ENCODE results near the gene PLXNB3. TPM values are rescaled to one million over a fixed set of nuclear protein-coding genes. Genes with fewer than 3 reads are reported as not detected.
"Not testable (repeated sequence)": the region's sequence is repeated elsewhere in the genome, so short reads cannot be mapped to it uniquely, and the experiment has no call there.

The PLXNB3 gene
- total RNA-seq: 7.6 TPM
- long read RNA-seq, partial matches to known transcripts: 2 of 8 reads
- long read RNA-seq, other reads (novel, unspliced or antisense): 6 of 8 reads

DNA sequence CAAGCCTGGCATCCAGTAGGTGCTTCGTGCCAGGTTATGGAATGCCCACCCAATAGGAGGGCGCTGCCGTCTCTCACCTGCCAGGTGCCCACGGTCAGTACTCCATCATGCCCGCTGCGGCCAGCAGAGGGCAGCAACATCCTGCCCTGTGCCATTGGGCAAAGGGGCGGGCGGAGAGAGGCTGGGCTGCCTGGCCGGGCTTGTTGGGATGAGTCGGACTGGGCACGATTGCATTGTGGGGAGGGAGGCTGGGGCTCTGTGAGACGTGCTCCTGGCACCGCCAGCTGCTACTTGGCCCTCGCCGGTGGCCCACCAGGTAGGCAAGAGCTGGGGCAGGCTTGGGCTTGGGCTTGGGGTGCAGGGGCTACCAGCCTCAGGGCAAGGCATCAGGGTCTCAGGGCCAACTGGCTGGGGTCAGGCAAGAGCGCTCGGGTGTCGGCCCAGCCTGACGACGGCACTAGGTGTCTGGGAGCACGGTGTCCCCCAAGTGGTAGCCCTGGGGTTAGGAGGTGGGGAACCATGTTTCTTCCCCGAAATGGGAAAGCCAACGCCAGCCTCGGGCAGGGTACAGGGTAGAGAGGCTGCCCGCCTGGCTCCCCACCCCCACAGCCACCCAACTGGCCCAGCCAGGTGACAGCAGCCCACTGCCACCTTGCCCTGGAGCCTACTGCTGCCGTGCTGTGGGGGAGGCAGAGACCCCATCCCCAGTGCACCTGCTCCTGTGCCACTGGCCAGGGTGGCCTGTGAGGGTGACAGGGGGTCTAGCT, at the start of gene PLXNB3:
TSS of gene PLXNB3 (plus strand) at position 261 of the 767 bp plus-strand sequence. CDS start 1,287 bp downstream, outside the sequence.
- DNase-seq (ENCODE audit: low spot score): peak; percentile 93
- intact Hi-C loops (cut with DNase I): loop anchor here (2.0 kb wide), 1 partner anchor 189 kb away; no protein-coding TSS in a partner anchor

DNA sequence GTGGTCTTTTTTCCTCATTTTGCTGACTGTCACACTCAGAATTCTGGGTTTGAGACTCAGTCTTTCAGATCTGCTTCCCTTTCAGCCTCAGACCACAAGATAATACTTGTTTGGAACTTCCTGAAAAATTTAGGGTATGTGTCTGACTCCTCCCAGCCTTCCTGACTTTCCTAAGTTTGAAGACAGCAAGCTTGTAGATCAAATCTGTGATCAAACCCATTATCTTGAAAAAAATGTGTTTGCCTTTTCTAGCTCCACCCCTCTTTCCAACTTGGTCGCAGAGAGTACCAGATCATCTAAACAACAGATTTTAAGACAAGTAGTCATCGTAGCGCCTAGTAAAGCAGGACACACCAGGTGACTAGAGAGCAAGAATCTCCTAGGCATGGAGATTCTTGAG, 49.8 kb upstream of the PLXNB3 start:
- DNase-seq (ENCODE audit: low spot score): no peak
- intact Hi-C loops (cut with DNase I): no loop called here

DNA sequence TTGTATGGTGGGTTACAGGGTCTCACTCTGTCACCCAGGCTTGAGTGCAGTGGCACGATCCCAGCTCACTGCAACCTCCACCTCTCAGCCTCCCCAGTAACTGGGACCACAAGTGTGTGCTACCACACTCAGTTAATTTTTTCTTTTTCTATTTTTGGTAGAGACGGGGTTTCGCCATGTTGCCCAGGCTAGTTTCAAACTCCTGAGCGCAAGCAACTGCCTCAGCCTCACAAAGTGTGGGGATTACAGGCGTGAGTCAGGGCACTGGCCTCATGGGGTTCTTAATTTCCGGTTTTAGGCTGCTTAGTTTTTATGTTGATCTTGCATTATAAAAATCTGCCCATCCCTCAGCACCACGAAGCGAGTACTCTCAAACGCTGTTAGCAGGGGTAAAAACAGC, 46.6 kb upstream of the PLXNB3 start:
- intact Hi-C loops (cut with DNase I): no loop called here
- DNase-seq (ENCODE audit: low spot score): no peak

DNA sequence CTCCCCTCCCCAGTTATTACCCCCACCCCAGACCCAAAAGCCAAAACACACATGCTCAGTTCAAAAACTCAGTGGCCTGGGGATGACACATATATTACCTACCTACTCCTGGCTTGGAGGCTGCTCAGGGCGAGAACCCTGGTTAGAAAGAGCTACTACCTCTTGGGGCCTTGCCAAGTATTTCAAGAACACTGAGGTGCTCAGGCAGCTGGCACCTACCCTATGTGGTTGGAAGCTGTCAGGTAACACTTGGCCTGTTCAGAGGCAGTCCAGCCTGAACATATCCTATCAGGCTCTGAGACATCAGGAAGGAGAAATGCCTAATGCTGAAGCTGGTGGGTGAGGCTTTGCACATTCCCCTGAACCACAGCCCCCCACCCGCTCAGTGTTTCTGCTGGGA, 44.8 kb upstream of the PLXNB3 start:
- intact Hi-C loops (cut with DNase I): no loop called here
- DNase-seq (ENCODE audit: low spot score): no peak

DNA sequence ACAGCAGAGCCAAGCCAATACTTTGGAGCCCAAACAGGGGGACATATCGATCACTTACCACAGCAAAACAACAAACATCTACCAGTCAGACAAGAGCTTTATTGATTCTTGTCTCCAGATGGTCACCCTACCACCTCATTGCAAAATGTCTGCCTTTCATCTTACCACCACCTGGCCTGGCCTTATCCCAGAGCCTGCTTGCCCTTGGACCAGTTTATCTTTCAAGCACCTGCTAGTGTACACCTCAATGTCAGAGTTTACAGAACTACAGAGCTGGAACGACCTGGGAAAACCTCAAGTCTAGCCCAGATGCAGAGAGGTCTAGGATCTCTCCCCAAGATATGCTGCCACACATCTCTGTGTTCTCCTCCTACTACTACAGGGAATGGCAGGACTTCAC, 44.3 kb upstream of the PLXNB3 start:
- intact Hi-C loops (cut with DNase I): loop anchor here (5.0 kb wide), 1 partner anchor 112 kb away; no protein-coding TSS in a partner anchor
- no peak for DNase-seq (ENCODE audit: low spot score)

DNA sequence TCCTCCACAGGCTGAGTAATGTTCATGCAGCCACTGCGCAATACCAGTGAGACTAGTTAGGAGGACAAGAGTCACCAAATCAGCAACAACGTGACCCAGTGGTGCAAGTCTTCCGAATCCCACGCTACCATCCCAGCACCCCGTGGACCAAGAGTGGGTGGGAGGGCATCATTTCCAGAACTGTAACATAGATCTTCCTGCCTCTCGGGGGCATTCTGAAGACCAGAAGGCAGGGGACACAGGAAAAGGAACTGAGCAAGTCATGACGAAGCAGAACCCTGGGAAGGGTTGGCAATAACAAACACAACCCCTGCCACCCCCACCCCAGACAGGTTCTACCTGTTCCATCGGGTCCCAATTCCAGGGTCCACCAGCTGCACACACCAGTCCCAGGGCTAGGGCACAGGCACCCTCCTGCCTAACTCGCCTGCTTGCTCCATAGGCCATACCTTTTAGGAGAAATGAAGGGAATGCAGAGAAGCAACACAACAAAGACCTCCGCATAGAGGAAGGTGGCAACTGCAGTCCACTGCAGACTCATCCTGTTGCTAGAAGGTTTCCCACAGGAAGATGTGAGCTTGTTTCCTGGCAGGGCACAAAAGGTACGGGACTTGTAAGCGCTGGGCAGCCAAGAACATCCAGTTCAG, 41.2 kb upstream of the PLXNB3 start:
- intact Hi-C loops (cut with DNase I): loop anchor here (5.0 kb wide), 1 partner anchor 116 kb away; no protein-coding TSS in a partner anchor
- no peak for DNase-seq (ENCODE audit: low spot score)

DNA sequence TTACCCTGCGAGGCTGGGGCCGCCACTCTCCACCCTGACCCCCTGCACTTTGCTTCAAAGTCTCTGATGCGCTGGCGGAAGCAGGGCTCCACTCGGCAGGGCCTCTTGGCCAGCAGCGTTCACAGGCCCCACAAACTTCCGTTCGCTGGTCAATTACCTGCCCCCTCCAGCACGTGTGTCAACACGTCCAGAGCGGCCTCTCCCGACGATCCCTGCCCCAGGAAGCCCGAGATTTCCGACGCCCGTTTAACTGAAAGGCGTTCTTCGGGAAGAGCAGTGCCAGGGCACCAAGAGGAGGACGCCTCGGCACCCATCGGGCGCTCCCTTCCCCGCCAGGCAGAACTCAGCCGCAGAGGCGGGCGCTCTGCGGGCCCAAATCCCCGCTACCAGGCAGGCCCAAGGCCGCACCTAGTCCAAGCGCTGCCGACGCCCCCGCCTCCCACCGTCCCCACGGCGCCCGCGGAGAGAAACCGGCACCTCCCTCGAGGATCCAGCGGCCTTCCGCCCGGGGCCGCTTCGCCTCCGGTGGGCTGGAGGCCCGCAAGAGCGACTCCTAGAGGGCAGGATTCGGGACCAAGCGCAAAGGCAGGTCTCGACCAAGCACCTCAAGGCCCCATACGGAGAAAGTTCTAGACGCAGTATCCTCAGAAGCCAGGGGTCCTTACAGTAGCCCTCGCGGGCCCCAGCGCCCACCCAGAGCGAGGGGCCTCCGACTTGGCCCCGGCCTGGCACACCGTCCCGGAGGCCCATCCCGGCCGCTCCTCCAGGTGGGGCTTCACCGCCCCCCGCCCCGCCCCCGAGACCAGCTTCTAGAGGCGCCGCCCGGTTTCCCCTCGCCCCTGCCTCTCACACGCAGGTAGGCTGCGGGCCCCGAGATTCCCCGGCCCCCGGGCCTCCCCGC, 40.4 kb upstream of the PLXNB3 start:
- no peak for DNase-seq (ENCODE audit: low spot score)
- intact Hi-C loops (cut with DNase I): loop anchor here (5.0 kb wide), 1 partner anchor 116 kb away; no protein-coding TSS in a partner anchor

DNA sequence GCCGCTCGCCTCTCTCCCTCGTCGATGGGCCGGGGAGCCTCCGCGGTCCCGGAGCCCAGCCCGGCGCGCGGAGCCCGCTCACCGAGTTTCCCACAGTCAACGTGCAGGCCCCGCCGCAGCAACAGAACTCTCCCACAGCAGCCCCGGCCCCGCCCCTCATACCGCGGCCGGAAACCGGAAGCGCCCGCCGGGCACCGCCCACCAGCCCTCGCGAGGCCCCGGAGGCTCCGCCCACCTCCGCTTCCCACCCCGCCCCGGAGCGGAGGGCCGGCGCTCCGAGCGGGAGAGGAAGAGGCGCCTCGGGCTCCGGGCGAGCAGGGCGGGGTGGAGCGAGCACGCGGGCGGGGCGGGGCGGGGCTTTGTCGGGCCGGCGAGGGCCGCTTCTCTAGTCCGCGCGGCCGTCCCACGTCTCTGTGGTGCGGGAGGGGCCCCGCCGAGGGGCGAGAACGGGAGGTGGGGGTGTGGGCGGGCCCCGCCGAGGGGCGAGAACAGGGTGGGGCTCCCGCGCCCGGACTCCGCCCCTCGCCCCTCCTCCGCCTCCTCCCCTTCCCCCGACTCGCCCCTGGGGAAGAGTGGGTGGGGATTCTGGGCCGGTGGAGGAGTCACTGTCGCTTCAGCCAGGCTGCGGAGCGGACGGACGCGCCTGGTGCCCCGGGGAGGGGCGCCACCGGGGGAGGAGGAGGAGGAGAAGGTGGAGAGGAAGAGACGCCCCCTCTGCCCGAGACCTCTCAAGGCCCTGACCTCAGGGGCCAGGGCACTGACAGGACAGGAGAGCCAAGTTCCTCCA, 39.6 kb upstream of the PLXNB3 start, which contains the start of the genes ABCD1 and BCAP31:
TSS of gene ABCD1 (plus strand) at position 605 of the 787 bp plus-strand sequence. CDS start 411 bp downstream, outside the sequence.
TSS of gene BCAP31 (minus strand) at position 136 of the 787 bp plus-strand sequence. CDS start 1,143 bp downstream, outside the sequence.
- peak; percentile 94 for DNase-seq (ENCODE audit: low spot score)
- intact Hi-C loops (cut with DNase I): loop anchor here (5.0 kb wide), 1 partner anchor 117 kb away; no protein-coding TSS in a partner anchor

DNA sequence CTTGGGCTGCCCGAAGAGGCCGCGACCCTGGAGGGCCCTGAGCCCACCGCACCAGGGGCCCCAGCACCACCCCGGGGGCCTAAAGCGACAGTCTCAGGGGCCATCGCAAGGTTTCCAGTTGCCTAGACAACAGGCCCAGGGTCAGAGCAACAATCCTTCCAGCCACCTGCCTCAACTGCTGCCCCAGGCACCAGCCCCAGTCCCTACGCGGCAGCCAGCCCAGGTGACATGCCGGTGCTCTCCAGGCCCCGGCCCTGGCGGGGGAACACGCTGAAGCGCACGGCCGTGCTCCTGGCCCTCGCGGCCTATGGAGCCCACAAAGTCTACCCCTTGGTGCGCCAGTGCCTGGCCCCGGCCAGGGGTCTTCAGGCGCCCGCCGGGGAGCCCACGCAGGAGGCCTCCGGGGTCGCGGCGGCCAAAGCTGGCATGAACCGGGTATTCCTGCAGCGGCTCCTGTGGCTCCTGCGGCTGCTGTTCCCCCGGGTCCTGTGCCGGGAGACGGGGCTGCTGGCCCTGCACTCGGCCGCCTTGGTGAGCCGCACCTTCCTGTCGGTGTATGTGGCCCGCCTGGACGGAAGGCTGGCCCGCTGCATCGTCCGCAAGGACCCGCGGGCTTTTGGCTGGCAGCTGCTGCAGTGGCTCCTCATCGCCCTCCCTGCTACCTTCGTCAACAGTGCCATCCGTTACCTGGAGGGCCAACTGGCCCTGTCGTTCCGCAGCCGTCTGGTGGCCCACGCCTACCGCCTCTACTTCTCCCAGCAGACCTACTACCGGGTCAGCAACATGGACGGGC, 38.8 kb upstream of the PLXNB3 start:
- intact Hi-C loops (cut with DNase I): no loop called here
- DNase-seq (ENCODE audit: low spot score): no peak

DNA sequence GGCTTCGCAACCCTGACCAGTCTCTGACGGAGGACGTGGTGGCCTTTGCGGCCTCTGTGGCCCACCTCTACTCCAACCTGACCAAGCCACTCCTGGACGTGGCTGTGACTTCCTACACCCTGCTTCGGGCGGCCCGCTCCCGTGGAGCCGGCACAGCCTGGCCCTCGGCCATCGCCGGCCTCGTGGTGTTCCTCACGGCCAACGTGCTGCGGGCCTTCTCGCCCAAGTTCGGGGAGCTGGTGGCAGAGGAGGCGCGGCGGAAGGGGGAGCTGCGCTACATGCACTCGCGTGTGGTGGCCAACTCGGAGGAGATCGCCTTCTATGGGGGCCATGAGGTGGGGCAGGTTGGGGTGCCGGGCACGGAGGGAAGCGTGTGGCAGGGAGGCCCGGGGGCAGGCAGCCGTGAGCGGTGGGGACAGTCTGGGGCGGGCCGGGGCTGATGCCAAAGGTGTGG, 38.2 kb upstream of the PLXNB3 start:
- intact Hi-C loops (cut with DNase I): no loop called here
- DNase-seq (ENCODE audit: low spot score): no peak

DNA sequence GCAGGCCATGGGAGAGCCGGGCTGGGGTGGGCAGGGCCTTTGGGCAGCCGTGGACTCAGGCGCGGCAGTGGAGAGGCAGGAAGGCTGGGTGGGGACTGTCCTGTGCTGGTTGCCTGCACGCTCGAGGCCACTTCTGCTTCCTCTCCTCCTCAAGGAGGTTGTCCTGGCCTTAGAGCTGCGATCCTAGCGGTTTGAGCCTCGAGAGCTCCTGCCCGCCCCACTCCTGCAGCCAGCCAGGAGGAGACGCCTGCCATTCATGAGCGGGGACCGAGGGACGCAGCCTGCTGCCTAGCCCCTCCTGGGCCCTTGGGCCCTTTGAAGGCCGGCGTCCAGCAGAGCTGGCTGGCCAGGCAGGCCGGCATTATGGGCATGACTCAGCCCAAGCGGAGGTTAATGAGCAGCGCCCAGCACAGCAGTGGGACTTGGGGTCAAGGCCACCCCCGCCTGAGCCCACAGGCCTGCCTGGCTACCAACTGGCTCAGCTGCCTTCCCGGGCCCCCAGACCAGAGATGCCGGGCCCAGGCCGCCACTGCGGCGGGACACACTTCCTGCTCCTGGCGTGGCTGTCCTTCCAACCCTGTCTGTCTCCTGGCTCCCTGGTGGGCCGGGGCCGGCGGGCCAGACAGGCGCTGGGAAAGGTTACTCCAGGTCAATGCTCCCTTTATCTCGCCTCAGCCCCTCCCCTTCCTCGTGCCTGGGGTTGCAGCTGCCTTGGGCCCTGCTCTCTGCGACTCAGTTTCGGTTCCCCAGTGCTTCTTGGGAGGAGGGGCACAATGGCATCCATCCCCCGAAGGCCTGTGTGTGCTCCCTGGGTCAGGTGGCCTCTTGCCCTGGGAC, 37.5 kb upstream of the PLXNB3 start:
- DNase-seq (ENCODE audit: low spot score): no peak
- intact Hi-C loops (cut with DNase I): no loop called here

DNA sequence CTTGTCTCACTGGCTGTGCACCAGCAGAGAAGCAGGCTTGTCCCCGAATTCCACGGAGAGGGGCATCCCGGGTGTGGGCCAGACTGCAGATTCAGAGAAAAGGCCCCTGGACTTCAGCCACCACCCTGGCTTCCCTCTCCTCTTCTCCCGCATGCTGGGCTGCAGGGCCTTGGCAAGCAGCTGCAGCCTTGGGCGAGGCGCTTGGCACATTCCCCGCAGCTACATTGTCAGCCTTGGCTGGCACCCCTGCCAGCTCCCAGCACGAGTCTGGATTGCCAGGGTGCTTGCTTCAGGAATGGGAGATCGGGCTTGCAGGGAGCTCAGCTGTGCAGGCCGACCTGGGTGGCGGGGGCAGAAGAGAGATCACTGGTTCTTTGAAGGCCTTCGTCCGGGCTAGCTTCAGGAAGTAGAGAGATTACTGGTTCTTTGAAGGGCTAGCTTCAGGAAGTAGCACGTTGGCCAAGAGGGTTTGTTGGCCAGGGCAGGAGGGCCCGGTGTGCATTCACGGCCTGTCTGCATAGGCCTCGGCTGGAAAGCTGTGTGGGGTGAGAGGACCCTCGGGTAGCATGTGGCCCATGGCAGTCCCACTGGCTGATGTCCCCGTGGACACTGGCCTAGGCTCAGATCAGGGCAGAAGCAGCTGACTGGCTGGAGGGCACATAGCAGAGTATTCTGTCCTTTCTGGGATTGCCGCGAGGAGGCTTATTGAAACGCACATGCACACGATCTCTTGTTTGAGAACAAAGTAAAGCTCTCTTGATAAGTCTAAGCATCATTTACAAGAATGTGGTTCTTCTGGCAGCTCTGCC, 36.7 kb upstream of the PLXNB3 start:
- no peak for DNase-seq (ENCODE audit: low spot score)
- intact Hi-C loops (cut with DNase I): no loop called here

DNA sequence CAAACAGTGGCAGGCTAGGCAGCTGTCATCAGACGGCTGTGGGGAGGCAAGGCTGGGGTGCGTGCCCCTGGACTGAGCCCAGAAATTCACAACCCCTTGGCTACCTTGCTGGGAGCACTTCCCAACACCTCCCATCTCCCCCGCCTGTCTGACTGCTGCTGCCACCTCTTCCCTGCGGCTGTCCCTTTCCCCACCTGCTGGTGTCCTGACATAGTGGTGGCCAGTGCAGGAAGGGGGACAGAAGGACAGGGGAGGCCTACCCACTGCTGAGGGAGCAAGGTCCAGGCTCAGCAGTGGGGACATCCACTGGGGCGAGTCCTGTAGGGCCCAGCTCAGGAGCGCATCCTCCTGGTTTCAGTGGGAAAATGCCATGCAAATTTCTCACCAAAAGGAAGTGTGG, 36.0 kb upstream of the PLXNB3 start:
- intact Hi-C loops (cut with DNase I): no loop called here
- DNase-seq (ENCODE audit: low spot score): no peak

DNA sequence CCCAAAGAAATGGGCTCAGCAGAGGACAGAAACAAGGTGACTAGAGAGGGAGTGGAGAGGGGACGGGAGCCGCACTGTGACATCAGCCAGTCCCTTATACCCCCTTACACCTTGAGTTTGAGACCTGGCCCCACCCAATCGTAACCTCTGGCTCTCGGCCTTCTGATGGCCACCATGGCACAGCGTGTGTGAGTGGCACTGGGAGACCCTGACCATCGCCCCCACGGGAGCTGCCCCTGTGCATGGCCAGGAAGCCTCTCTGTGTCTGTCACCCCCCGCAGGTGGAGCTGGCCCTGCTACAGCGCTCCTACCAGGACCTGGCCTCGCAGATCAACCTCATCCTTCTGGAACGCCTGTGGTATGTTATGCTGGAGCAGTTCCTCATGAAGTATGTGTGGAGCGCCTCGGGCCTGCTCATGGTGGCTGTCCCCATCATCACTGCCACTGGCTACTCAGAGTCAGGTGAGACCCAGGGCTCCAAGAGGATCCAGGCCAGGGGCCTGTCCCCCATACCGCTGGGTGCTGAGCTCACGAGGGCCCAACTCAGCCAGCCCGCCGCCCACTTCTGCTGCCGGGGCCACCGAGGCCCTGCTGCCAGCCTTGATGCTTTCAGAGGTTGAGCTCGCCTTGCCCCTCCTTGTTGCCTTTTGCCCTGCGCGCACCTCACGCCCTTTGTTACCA, 35.0 kb upstream of the PLXNB3 start:
- intact Hi-C loops (cut with DNase I): no loop called here

DNA sequence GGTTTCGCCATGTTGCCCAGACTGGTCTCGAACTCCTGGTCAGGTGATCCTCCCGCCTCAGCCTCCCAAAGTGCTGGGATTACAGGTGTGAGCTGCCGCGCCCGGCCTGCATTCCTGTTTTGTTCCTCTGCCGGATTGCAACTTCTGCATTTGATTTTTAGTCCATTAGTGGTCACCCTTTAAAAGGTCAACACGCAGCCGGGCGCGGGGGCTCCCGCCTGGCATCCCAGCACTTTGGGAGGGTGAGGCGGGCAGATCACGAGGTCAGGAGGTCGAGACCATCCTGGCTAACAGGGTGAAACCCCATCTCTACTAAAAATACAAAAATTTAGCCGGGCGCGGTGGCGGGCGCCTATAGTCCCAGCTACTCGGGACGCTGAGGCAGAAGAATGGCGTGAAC, 33.9 kb upstream of the PLXNB3 start:
- DNase-seq (ENCODE audit: low spot score); intact Hi-C loops (cut with DNase I): not testable (repeated sequence)

More for the DNA sequence above, 35.0 kb upstream of the PLXNB3 start:
- no peak for DNase-seq (ENCODE audit: low spot score)

All from cardiac septum (tissue), 1 donor.